Jurkat, Clone E6-1 (cell line): ENCODE measurements around the gene POC1B. TPM values are rescaled to one million over a fixed set of nuclear protein-coding genes. Genes with fewer than 3 reads are reported as not detected.

Experiments
- DNase-seq: peaks from one replicate; pipeline ENCODE4 v3.0.0-alpha.2; 2011; ENCODE audit warnings: low read depth, low spot score
- H3K4me3 ChIP-seq: 2 replicates; pipeline ENCODE4 v1.5.1; 2011; ENCODE audit warnings: mild to moderate bottlenecking, low read length, control low read depth, moderate library complexity
- polyA plus RNA-seq: library from polyadenylated mRNA; unstranded; fragments of >200 nt; gene quantifications from one replicate; pipeline ENCODE4 v1.2.1, GENCODE V29; 2012; ENCODE audit warnings: missing spikeins; ENCODE audit not compliant: insufficient read length, insufficient read depth

The POC1B gene
- polyA plus RNA-seq, result 19.0 TPM

- H3K4me3 ChIP-seq, result peak within 1 kb of the TSS; percentile 85
- DNase-seq, result peak; percentile 81
These were observed at the start of gene POC1B for GRCh38 chr12:89525824-89526770. TSS of gene POC1B (minus strand) at chr12:89526047. CDS start at chr12:89525895, 152 bp downstream.

- DNase-seq, result no peak
- no peak overlapping the region for H3K4me3 ChIP-seq
These were observed 49.5 kb upstream of the POC1B start for GRCh38 chr12:89575374-89575773.

- H3K4me3 ChIP-seq, result no peak overlapping the region
- DNase-seq, result no peak
These were observed 48.9 kb upstream of the POC1B start for GRCh38 chr12:89574736-89575208.

- no peak for DNase-seq
- no peak overlapping the region for H3K4me3 ChIP-seq
These were observed 47.4 kb upstream of the POC1B start for GRCh38 chr12:89573051-89573810.

GRCh38 chr12:89571491-89572195, 45.8 kb upstream of the POC1B start:
- H3K4me3 ChIP-seq, result no peak overlapping the region
- DNase-seq, result no peak

GRCh38 chr12:89568484-89568883, 42.6 kb upstream of the POC1B start:
- H3K4me3 ChIP-seq, result no peak overlapping the region
- no peak for DNase-seq

- no peak for DNase-seq
- H3K4me3 ChIP-seq, result no peak overlapping the region
These were observed 41.9 kb upstream of the POC1B start for GRCh38 chr12:89567691-89568239.

GRCh38 chr12:89566615-89567014, 40.8 kb upstream of the POC1B start:
- no peak for DNase-seq

GRCh38 chr12:89565002-89565401, 39.2 kb upstream of the POC1B start:
- no peak for DNase-seq

More at GRCh38 chr12:89566615-89567014, 40.8 kb upstream of the POC1B start:
- H3K4me3 ChIP-seq, result no peak overlapping the region

GRCh38 chr12:89559753-89560152, 33.9 kb upstream of the POC1B start:
- no peak overlapping the region for H3K4me3 ChIP-seq
- no peak for DNase-seq

More at GRCh38 chr12:89565002-89565401, 39.2 kb upstream of the POC1B start:
- H3K4me3 ChIP-seq, result no peak overlapping the region

GRCh38 chr12:89556976-89557375, 31.1 kb upstream of the POC1B start:
- DNase-seq, result no peak

GRCh38 chr12:89552376-89552775, 26.5 kb upstream of the POC1B start:
- no peak overlapping the region for H3K4me3 ChIP-seq
- no peak for DNase-seq

More at GRCh38 chr12:89556976-89557375, 31.1 kb upstream of the POC1B start:
- no peak overlapping the region for H3K4me3 ChIP-seq

GRCh38 chr12:89551747-89552146, 25.9 kb upstream of the POC1B start:
- DNase-seq, result no peak
- no peak overlapping the region for H3K4me3 ChIP-seq

- no peak for DNase-seq
- H3K4me3 ChIP-seq, result no peak overlapping the region
These were observed 21.3 kb upstream of the POC1B start for GRCh38 chr12:89547101-89547500.

- H3K4me3 ChIP-seq, result no peak overlapping the region
- no peak for DNase-seq
These were observed 20.3 kb upstream of the POC1B start for GRCh38 chr12:89546151-89546550.

- H3K4me3 ChIP-seq, result no peak overlapping the region
- no peak for DNase-seq
These were observed 18.9 kb upstream of the POC1B start for GRCh38 chr12:89544681-89545184.

GRCh38 chr12:89544022-89544421, 18.2 kb upstream of the POC1B start:
- H3K4me3 ChIP-seq, result no peak overlapping the region
- DNase-seq, result no peak

- H3K4me3 ChIP-seq, result no peak overlapping the region
- peak; percentile 68 for DNase-seq
These were observed 17.2 kb upstream of the POC1B start for GRCh38 chr12:89542912-89543592.
